WTC11 (cell line): ENCODE results near the gene FITM1. TPM values are rescaled to one million over a fixed set of nuclear protein-coding genes. Genes with fewer than 3 reads are reported as not detected.

Experiments used
- ATAC-seq: fragments of 200-7000 bp; cut with Tn5 transposase; 2 replicates; pipeline ENCODE4 v1.10.0; 2021; ENCODE audit warnings: mild to moderate bottlenecking, moderate library complexity
- CTCF ChIA-PET: fragments of 300-600 bp; sonication (Branson Sonifier 250); formaldehyde crosslinking; loops from one replicate; lab custom pipeline; 2021; ENCODE audit warnings: antibody characterized with exemption; lab: Charles Lee
- POLR2A ChIA-PET: fragments of 350-600 bp; sonication (Branson Sonifier 250); formaldehyde crosslinking; loops from one replicate; lab custom pipeline; 2021; ENCODE audit warnings: antibody characterized with exemption; lab: Charles Lee
- DNase-seq: peaks from one replicate; pipeline ENCODE4 v3.0.0; 2021; ENCODE audit warnings: low spot score
- H3K27ac Mint-ChIP-seq: 2 replicates; pipeline ENCODE4 v1.8.0; 2021; ENCODE audit warnings: mixed read lengths
- H3K27me3 Mint-ChIP-seq: 2 replicates; pipeline ENCODE4 v1.8.0; 2021; ENCODE audit warnings: low read depth, mild to moderate bottlenecking, moderate library complexity, mixed read lengths
- H3K36me3 Mint-ChIP-seq: 2 replicates; pipeline ENCODE4 v1.8.0; 2021; ENCODE audit warnings: mixed read lengths
- H3K4me1 Mint-ChIP-seq: 2 replicates; pipeline ENCODE4 v1.8.0; 2022; ENCODE audit warnings: mixed read lengths
- H3K4me3 Mint-ChIP-seq: 2 replicates; pipeline ENCODE4 v1.8.0; 2021; ENCODE audit warnings: mild to moderate bottlenecking, moderate library complexity, mixed read lengths
- H3K9me3 Mint-ChIP-seq: 2 replicates; pipeline ENCODE4 v1.8.0; 2021; ENCODE audit warnings: mixed read lengths
- ELF4 ChIP-seq: sonication (generic); formaldehyde crosslinking; IDR thresholded peaks from 2 replicates; pipeline ENCODE4 v1.8.1; 2022; ENCODE audit warnings: low read depth, mild to moderate bottlenecking, moderate library complexity, missing genetic modification reagents
- ETV6 ChIP-seq: sonication (generic); formaldehyde crosslinking; IDR thresholded peaks from 2 replicates; pipeline ENCODE4 v1.8.1; 2022; ENCODE audit warnings: mild to moderate bottlenecking, missing genetic modification reagents
- GTF2I ChIP-seq: fragments of 250-450 bp; sonication (Bioruptor Pico); conservative IDR thresholded peaks from 2 replicates; pipeline ENCODE4 v1.4.0; 2021; ENCODE audit warnings: mild to moderate bottlenecking
- KAT7 ChIP-seq: sonication (generic); formaldehyde crosslinking; IDR thresholded peaks from 2 replicates; pipeline ENCODE4 v1.8.1; 2023; ENCODE audit warnings: missing genetic modification reagents, mild to moderate bottlenecking, borderline replicate concordance
- NFYB ChIP-seq: sonication (generic); formaldehyde crosslinking; conservative IDR thresholded peaks from 2 replicates; pipeline ENCODE4 v1.8.0; 2022; ENCODE audit warnings: low read depth, missing genetic modification reagents
- NR2C2 ChIP-seq: sonication (generic); formaldehyde crosslinking; IDR thresholded peaks from 2 replicates; pipeline ENCODE4 v1.8.0; 2022; ENCODE audit warnings: mild to moderate bottlenecking, missing genetic modification reagents
- ZBTB21 ChIP-seq: sonication (generic); formaldehyde crosslinking; IDR thresholded peaks from 2 replicates; pipeline ENCODE4 v1.8.1; 2023; ENCODE audit warnings: mild to moderate bottlenecking, missing genetic modification reagents, borderline replicate concordance
- ZNF138 ChIP-seq: sonication (generic); formaldehyde crosslinking; conservative IDR thresholded peaks from 2 replicates; pipeline ENCODE4 v1.8.1; 2022; ENCODE audit warnings: mild to moderate bottlenecking, moderate library complexity, missing genetic modification reagents
- ZNF219 ChIP-seq: sonication (generic); formaldehyde crosslinking; IDR thresholded peaks from 2 replicates; pipeline ENCODE4 v1.8.0; 2023; ENCODE audit warnings: missing genetic modification reagents, mild to moderate bottlenecking, borderline replicate concordance
- ZNF232 ChIP-seq: sonication (generic); formaldehyde crosslinking; IDR thresholded peaks from 2 replicates; pipeline ENCODE4 v1.8.0; 2022; ENCODE audit warnings: mild to moderate bottlenecking, missing genetic modification reagents
- ZNF263 ChIP-seq: sonication (generic); formaldehyde crosslinking; IDR thresholded peaks from 2 replicates; pipeline ENCODE4 v1.8.1; 2022; ENCODE audit warnings: low read depth, mild to moderate bottlenecking, moderate library complexity, missing genetic modification reagents
- ZNF423 ChIP-seq: fragments of 250-450 bp; sonication (Bioruptor Pico); IDR thresholded peaks from 2 replicates; pipeline ENCODE4 v2.1.2; 2022; ENCODE audit warnings: mild to moderate bottlenecking, moderate library complexity
- total RNA-seq: library from RNA; stranded (reverse); gene quantifications from 3 replicates; pipeline ENCODE4 v1.2.3, GENCODE V29; 2021
- TF ChIP-seq, protein P1 (sequence below): sonication (generic); formaldehyde crosslinking; IDR thresholded peaks from 2 replicates; pipeline ENCODE4 v1.8.0; 2023; ENCODE audit warnings: missing genetic modification reagents, mild to moderate bottlenecking, borderline replicate concordance
- TF ChIP-seq, protein P2 (sequence below): sonication (generic); formaldehyde crosslinking; IDR thresholded peaks from 2 replicates; pipeline ENCODE4 v1.8.0; 2022; ENCODE audit warnings: mild to moderate bottlenecking, missing genetic modification reagents
- TF ChIP-seq, protein P3 (sequence below): sonication (generic); formaldehyde crosslinking; IDR thresholded peaks from 2 replicates; pipeline ENCODE4 v1.8.0; 2023; ENCODE audit warnings: missing genetic modification reagents
- TF ChIP-seq, protein P4 (sequence below): sonication (generic); formaldehyde crosslinking; conservative IDR thresholded peaks from 2 replicates; pipeline ENCODE4 v1.8.1; 2022; ENCODE audit warnings: mild to moderate bottlenecking, missing genetic modification reagents
- TF ChIP-seq, protein P5 (sequence below): sonication (generic); formaldehyde crosslinking; IDR thresholded peaks from 2 replicates; pipeline ENCODE4 v1.8.1; 2022; ENCODE audit warnings: mild to moderate bottlenecking, missing genetic modification reagents, moderate library complexity, borderline replicate concordance
- TF ChIP-seq, protein P6 (sequence below): sonication (generic); formaldehyde crosslinking; IDR thresholded peaks from 2 replicates; pipeline ENCODE4 v1.8.0; 2022; ENCODE audit warnings: mild to moderate bottlenecking, missing genetic modification reagents
- TF ChIP-seq, protein P7 (sequence below): sonication (generic); formaldehyde crosslinking; IDR thresholded peaks from 2 replicates; pipeline ENCODE4 v1.8.1; 2022; ENCODE audit warnings: mild to moderate bottlenecking, moderate library complexity, missing genetic modification reagents

Gene FITM1
- total RNA-seq, 1 experiment from 2014 or later, result not detected

DNA sequence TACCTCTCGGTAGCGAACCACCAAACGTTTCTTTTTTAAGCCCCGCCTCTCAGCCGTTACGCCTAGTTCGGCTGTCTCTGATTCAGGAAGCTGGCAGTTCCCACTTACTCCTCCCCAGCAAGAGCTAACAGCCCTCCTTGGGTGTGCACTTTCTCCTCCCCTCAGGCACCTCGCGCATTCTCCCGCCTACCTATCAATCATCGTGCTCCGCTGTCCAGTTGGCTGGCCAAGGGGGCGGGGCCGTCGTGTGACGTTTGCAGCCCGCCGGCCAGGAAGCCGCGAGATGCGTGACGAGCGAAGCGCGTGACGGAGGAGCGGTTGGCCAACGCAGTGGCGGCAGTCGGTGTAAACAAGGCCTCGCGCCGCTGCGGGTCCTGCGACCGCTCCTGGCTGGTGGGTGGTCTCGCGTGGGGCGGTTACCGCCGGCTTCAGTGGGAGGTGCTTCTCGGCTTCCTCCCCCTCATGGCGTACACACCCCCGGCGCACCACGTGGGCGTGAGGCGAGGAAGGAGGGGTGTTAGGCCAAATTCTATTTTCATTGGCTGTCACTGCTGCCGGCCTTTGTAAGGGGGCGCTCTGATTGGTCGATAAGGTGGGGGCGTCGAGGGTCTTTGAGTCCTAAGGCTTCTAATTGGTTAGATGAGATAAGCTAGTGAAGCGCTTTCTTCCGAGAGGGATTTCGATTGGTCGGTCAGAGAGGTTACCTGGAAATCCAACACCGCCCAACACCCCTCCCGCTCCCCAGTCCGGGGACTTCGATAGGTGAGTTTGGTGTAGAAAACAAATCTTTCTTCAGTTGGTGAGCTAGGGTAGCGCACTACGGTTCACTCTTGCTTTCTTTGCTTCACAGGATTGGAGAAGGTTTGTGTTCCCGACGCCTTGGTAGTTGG, 15.7 kb upstream of the FITM1 start, which contains the start of the genes DCAF11 and NRL (continued):
- TF ChIP-seq, protein P1, sequence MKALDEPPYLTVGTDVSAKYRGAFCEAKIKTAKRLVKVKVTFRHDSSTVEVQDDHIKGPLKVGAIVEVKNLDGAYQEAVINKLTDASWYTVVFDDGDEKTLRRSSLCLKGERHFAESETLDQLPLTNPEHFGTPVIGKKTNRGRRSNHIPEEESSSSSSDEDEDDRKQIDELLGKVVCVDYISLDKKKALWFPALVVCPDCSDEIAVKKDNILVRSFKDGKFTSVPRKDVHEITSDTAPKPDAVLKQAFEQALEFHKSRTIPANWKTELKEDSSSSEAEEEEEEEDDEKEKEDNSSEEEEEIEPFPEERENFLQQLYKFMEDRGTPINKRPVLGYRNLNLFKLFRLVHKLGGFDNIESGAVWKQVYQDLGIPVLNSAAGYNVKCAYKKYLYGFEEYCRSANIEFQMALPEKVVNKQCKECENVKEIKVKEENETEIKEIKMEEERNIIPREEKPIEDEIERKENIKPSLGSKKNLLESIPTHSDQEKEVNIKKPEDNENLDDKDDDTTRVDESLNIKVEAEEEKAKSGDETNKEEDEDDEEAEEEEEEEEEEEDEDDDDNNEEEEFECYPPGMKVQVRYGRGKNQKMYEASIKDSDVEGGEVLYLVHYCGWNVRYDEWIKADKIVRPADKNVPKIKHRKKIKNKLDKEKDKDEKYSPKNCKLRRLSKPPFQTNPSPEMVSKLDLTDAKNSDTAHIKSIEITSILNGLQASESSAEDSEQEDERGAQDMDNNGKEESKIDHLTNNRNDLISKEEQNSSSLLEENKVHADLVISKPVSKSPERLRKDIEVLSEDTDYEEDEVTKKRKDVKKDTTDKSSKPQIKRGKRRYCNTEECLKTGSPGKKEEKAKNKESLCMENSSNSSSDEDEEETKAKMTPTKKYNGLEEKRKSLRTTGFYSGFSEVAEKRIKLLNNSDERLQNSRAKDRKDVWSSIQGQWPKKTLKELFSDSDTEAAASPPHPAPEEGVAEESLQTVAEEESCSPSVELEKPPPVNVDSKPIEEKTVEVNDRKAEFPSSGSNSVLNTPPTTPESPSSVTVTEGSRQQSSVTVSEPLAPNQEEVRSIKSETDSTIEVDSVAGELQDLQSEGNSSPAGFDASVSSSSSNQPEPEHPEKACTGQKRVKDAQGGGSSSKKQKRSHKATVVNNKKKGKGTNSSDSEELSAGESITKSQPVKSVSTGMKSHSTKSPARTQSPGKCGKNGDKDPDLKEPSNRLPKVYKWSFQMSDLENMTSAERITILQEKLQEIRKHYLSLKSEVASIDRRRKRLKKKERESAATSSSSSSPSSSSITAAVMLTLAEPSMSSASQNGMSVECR, result no peak; the same call in 1 of the 2 replicates
- TF ChIP-seq, all 79 proteins: peak for 16

DNA sequence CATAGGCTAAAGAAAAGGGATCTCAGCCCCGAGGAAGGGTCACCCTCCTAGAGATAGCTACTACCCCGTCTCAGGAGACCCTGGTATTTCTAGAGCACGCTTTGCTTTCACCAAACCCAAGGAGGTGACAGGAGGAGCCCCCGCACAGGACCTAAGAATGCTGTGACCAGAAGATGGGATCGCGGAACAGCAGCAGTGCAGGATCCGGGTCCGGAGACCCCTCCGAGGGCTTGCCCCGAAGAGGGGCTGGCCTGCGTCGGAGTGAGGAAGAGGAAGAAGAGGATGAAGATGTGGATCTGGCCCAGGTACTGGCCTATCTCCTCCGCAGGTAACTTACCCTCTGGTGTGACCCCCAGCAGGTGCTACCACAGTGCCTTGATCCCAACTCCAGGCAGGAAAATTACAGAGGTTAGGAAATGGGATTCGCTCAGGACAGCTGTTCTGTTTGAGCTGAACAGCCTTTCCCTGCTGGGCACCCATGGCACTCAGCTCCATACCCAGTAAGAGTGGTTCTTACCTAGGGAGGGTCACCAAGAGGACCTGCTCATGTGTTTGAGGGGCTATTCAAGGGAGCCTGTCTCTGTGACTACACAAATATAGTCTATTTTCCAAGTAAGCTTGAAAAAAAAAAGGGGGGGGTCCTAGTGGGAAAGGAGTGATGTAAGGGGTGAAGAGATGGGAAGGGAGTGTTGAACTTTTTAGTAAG, 14.9 kb upstream of the FITM1 start:
- DNase-seq (no peak), ATAC-seq (peak; percentile 1; the same call in 1 of the 2 replicates)
- TF ChIP-seq GTF2I, result no peak
- ChIA-PET CTCF (interaction anchor here (0.5 to 3.3 kb wide), 28 partner anchors 9 to 483 kb away, joined by 3 to 67 read pairs (median 6); partner anchors contain the start of genes CARMIL3, CIDEB, DHRS4L2 and EMC9), POLR2A (interaction anchor here (0.7 to 3.3 kb wide), 14 partner anchors 8 to 80 kb away, joined by 3 to 44 read pairs (median 11); partner anchors contain the start of genes CARMIL3, EMC9, IPO4 and IRF9)
- H3K27ac Mint-ChIP-seq, result peak overlapping the region; percentile 93
- peaks cover 17% of the 10 kb centered on the region for H3K4me1 Mint-ChIP-seq
- peaks cover 4% of the 10 kb centered on the region; the same call in 1 of the 2 replicates for H3K27me3 Mint-ChIP-seq
- peaks cover 34% of the 10 kb centered on the region for H3K36me3 Mint-ChIP-seq
- H3K4me3 Mint-ChIP-seq, result peak overlapping the region; percentile 99
- no peaks in the 10 kb centered on the region for H3K9me3 Mint-ChIP-seq

DNA sequence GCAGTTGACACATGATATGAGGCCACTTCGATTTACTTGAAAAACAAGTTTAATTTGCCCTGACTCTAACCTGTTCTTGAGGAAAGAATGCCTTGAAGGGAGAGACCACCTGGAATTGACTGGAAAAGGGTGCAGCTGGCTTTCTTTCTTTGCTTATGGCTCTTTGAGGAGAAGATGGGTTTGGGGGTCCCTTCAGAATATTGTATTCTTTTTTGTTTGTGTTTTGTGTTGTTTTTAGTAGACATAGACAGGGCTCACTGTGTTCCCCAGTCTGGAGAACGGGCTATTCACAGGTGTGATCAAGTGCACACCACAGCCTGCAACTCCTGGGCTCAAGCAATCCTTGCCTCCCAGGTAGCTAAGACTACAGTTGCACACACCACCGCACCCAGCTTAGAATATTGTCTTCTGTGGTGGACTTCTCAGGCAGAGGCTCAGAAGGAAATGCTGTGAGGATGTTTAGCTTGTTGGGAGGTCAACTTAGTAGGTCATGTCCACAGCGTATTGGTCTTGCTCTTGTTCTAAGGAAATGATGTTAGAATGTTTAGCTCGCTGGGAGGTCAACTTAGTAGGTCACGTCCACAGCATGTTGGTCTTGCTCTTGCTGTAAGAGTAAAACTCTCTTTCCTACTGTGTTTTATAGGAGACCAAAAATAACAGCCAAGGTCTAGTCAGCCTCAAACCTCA, 14.2 kb upstream of the FITM1 start:
- H3K27me3 Mint-ChIP-seq, result peaks cover 4% of the 10 kb centered on the region; the same call in 1 of the 2 replicates
- ChIA-PET POLR2A (interaction anchor here (0.7 to 3.3 kb wide), 5 partner anchors 13 to 79 kb away, joined by 3 to 44 read pairs (median 12); partner anchors contain the start of genes CARMIL3, PCK2, PSME2 and RNF31), CTCF (interaction anchor here (0.5 to 3.3 kb wide), 5 partner anchors 20 to 128 kb away, joined by 3 to 67 read pairs (median 26); partner anchors contain the start of genes EMC9, IRF9 and PSME1)
- H3K4me3 Mint-ChIP-seq, result peak overlapping the region; percentile 99
- no peak for TF ChIP-seq ZNF423 (CRISPR knock-in tag)
- no peak for TF ChIP-seq NR2C2 (CRISPR knock-in tag)
- TF ChIP-seq, protein P2, sequence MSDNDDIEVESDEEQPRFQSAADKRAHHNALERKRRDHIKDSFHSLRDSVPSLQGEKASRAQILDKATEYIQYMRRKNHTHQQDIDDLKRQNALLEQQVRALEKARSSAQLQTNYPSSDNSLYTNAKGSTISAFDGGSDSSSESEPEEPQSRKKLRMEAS, result no peak
- TF ChIP-seq, protein P3, sequence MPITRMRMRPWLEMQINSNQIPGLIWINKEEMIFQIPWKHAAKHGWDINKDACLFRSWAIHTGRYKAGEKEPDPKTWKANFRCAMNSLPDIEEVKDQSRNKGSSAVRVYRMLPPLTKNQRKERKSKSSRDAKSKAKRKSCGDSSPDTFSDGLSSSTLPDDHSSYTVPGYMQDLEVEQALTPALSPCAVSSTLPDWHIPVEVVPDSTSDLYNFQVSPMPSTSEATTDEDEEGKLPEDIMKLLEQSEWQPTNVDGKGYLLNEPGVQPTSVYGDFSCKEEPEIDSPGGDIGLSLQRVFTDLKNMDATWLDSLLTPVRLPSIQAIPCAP, result no peak
- TF ChIP-seq GTF2I, result no peak
- TF ChIP-seq NFYB, result no peak
- TF ChIP-seq, protein P4, sequence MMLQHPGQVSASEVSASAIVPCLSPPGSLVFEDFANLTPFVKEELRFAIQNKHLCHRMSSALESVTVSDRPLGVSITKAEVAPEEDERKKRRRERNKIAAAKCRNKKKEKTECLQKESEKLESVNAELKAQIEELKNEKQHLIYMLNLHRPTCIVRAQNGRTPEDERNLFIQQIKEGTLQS, result no peak
- TF ChIP-seq, protein P5, sequence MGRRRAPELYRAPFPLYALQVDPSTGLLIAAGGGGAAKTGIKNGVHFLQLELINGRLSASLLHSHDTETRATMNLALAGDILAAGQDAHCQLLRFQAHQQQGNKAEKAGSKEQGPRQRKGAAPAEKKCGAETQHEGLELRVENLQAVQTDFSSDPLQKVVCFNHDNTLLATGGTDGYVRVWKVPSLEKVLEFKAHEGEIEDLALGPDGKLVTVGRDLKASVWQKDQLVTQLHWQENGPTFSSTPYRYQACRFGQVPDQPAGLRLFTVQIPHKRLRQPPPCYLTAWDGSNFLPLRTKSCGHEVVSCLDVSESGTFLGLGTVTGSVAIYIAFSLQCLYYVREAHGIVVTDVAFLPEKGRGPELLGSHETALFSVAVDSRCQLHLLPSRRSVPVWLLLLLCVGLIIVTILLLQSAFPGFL (CRISPR knock-in tag), result no peak
- TF ChIP-seq ZNF219 (CRISPR knock-in tag), result no peak
- TF ChIP-seq, protein P6, sequence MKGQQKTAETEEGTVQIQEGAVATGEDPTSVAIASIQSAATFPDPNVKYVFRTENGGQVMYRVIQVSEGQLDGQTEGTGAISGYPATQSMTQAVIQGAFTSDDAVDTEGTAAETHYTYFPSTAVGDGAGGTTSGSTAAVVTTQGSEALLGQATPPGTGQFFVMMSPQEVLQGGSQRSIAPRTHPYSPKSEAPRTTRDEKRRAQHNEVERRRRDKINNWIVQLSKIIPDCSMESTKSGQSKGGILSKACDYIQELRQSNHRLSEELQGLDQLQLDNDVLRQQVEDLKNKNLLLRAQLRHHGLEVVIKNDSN (CRISPR knock-in tag), result no peak
- no peak for TF ChIP-seq ZBTB21 (CRISPR knock-in tag)
- TF ChIP-seq, protein P7, sequence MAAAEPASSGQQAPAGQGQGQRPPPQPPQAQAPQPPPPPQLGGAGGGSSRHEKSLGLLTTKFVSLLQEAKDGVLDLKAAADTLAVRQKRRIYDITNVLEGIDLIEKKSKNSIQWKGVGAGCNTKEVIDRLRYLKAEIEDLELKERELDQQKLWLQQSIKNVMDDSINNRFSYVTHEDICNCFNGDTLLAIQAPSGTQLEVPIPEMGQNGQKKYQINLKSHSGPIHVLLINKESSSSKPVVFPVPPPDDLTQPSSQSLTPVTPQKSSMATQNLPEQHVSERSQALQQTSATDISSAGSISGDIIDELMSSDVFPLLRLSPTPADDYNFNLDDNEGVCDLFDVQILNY (CRISPR knock-in tag), result no peak
- no peak for TF ChIP-seq ELF4
- TF ChIP-seq ZNF232, result no peak
- TF ChIP-seq KAT7 (CRISPR knock-in tag), result no peak
- TF ChIP-seq ZNF263 (CRISPR knock-in tag), result no peak
- no peak for TF ChIP-seq ZNF138 (CRISPR knock-in tag)
- no peak for TF ChIP-seq ETV6 (CRISPR knock-in tag)
- DNase-seq, result no peak
- H3K27ac Mint-ChIP-seq, result no peak overlapping the region
- no peaks in the 10 kb centered on the region for H3K9me3 Mint-ChIP-seq
- H3K4me1 Mint-ChIP-seq, result peaks cover 17% of the 10 kb centered on the region
- H3K36me3 Mint-ChIP-seq, result peaks cover 40% of the 10 kb centered on the region
- no peak for ATAC-seq
